ENCODE measurements around the gene TIMP2.
"Not testable (repeated sequence)": the region's sequence is repeated elsewhere in the genome, so short reads cannot be mapped to it uniquely, and the experiment has no call there.

The TIMP2 gene

GRCh38 chr17:78903101-78903779, 21.9 kb downstream of the TIMP2 start, which contains the start of gene CEP295NL:
Gene CEP295NL, minus strand, starts transcription at chr17:78903201. Its CDS starts 1,373 bp downstream, at chr17:78901828.
- no peak for DNase-seq

DNA sequence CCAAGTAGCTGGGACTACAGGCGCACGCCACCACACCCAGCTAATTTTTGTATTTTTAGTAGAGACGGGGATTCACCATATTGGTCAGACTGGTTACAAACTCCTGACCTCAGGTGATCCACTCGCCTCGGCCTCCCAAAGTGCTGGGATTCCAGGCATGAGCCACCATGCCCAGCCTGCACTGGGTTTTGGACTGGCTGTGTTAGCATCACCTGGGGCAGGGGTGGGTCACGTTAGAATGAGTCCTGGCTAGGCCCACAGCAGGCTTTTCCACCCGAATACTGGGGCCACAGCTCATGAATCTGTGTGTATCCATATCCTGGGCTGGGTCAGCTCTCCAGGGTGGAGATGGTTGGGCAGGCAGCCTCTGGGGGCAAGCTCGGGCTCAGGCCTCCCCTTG, 23.0 kb downstream of the TIMP2 start:
- not testable (repeated sequence) for DNase-seq

DNA sequence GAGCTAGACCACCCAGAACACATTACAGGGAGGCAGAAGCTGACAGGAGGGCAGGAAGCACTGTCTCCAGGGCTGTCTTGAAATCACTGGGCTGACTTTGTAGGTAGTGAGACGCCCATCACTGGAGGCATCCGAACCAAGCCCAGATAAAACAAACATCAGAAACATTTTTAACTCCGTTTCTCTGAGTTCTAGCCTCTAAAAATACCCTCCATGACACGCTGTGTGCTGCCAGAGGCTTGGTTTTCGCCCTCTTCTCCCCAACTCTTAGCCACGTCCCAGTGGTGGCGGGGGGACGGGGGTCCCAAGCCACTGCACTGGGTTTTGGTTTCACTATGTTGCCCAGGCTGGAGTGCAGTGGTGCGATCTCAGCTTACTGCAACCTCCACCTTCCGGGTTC, 23.4 kb downstream of the TIMP2 start:
- DNase-seq = no peak

- DNase-seq = no peak
Measured at GRCh38 chr17:78900816-78901215, 24.4 kb downstream of the TIMP2 start.

- no peak for DNase-seq
Measured at GRCh38 chr17:78899361-78900260, 25.6 kb downstream of the TIMP2 start.

DNA sequence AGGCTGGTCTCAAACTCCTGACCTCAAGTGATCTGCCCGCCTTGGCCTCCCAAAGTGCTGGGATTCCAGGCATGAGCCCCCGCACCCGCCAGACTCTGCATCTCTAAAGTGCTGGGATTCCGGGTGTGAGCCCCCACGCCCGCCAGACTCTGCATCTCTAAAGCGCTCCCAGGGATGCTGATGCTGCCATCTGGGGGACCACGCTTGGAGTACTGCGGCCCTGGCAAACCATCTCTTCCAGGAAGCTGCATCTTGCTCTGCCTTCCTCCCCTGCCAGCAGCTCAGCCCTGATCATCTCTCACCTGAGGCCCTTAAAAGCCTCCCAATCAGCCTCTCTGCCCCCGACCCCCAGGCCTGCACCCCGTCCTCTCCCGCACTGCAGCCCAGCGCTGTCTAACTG, 26.2 kb downstream of the TIMP2 start:
- no peak for DNase-seq

- DNase-seq = no peak
Measured at GRCh38 chr17:78898075-78898836, 26.9 kb downstream of the TIMP2 start.

DNA sequence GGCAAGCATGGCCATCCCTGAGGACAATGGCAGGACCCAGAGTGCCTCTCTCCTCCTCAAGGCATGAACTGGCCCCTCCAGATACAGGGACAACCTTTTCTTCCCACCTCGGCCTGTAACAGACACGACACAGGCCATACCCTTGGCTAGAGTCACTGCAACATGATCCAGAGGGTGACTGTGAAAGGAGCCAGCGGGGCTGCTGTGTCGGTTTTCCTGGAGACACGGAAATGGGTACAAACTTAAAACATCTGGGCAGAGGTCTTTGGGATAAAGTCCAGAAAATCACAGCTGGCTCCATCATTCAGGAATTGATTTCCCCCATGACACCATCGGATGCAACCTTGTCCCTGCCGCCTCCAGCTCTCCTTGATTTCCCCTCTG, 27.5 kb downstream of the TIMP2 start:
- DNase-seq = no peak

DNA sequence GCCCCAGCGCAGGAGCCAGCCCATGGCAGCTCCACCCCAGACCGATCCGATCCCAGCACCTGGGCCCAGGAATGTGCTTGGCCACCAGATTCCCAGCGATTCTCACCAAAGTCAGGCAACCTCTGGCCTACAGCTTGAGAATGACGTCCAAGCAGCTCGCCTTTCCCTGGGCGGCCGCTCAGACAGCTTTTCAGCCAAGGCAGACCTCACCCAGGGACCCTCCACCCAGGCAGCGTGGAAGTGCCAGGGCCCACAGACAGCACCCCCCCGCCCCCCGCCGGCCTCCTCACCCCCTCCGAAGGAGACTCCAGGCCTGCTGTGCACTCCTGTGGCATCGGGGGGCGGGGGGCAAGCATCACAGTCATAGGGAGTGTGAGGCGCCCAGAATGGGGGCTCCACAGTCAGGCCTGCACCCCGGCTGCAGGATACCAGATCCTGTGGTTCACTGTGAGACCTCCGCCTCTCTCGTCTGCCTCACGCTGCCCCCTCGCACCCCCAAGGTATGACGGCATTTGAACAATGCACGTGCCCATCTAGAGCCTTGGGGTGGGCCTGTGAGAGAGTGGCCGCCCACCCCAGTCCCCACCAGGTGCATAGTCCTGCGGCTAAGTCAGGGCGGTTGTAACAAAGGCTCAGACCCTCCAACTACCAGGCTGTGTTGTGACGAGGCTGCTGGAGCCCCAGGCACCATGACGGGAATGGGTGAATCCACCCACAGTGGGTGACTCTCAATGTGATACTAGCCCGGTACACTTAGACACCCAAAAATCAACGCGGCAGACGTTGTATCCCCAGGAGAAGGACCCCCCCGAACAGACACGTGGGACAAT, 28.1 kb downstream of the TIMP2 start:
- DNase-seq = no peak

DNA sequence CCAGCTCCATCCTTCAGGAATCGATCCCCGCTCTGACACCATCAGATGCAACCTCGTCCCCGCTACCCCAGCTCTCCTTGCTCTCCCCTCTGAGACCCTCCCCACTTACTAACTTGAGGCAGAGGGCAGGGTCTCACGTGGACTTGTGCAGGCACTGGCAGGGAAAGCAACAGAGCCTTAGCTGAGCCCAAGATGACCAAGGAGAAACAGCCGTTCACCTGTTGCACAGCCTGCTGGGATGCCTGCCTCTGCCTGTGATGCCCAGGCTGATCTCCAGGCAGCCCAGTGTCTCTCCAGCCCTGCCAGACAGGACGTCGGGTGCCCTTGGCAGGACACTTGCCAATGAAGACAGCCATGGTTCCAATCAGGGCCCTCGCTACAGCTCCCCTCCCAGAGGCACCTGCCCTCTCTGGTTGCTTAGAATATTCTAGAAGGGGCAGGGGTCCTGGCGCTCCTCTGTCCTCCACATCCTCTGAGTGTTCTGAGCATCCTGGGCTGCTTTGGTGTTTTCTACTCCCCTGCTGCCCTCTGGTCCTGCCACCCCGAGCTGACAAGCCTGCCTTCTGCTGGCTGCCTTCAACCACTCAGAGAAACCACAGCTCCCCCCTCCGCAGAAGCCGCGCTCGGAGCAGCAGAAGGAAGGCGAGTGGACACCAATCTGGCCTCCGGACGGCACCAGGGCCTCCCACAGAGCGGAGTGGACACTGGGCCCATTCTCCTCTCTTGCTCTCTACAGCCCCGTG, 28.9 kb downstream of the TIMP2 start:
- no peak for DNase-seq

DNA sequence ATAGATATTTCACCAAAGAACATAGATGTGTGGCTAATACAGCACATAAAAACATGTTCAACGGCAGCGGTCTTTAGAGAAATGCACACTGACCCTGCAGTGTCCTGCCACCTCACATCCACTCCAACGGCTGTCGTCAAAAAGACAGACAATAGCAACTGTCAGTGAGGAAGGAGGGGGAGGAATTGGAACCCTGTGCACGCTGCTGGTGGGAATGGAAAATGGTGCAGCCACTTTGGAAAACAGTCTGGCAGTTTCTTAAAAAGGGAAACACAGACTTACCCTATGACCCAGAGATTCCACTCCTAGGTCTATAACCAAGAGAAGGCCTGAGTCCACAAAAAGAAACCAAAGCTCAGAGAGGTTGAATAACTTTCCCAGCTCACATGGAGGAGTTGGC, 29.9 kb downstream of the TIMP2 start:
- no peak for DNase-seq

DNA sequence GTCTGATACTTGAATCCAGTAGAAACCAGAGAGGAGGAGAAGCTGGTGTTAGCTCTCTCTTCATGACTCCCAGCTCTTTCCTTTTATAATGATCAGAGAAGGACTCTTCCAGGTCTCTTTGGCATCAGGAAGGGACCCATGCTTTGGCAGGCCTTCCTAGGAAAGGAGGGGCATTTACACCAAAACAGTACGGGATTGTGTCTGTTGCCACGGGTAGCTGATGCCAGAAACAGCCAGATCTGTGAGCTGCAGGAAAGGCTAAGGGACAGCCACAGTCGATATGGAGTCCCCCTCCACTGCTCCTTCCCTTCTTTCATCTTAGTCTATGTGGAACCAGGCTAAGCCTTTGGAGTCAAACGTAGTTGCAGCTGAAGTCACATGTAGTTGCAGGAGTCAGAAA, 31.5 kb downstream of the TIMP2 start:
- DNase-seq = no peak

DNA sequence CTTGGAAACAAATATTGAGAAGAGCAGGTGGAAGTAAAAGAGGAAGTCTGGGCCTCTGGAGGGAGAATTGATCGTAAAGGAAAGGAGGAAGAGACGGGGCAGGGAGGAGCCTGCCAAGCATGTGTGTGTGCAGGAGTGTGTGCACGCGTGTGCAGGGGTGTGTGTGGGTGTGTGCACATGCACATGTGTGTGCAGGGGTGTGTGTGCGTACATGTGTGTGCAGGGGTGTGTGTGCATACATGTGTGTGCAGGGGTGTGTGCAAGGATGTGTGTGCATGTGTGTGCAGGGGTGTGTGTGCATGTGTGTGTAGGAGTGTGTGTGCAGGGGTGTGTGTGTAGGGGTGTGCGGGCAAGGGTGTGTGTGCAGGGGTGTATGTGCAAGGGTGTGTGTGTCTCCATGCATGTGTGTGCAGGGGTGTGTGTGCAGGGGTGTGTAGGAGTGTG, 32.2 kb downstream of the TIMP2 start:
- DNase-seq = no peak

- no peak for DNase-seq
Measured at GRCh38 chr17:78892520-78892919, 32.7 kb downstream of the TIMP2 start.

GRCh38 chr17:78892062-78892456, 33.1 kb downstream of the TIMP2 start:
- DNase-seq = no peak

DNA sequence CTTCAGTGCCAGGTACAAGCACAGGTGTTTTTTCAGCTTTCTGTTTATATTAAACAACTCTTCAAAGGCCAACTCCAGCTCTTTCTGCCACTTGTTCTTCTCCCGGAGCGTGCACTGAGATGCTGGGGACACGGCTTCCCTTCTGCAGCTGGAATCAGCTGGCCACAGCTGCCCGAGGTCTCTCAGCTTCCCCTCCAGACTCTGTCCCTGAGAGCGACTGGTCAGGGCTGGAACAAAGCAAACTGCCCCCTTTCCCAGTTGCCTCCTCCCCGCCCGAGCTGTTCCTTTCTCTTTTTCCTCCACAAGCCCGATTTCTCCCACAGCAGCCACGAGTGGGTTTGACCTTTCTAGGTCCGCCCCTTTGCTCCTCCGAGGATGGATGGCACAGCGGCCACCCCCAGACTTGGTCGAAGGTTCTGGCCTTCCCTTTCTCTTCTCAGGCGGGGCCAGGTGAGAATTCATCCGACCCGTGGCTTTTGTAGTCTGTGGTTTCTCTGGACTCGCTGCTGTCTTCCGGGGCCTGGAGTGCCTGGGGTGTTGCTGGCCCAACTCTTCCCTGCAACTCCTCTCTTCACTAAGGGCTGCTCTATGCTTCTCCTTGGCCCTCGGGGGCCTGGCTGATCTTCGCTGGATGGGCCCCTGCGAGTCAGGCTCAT, 33.7 kb downstream of the TIMP2 start:
- DNase-seq = no peak

DNA sequence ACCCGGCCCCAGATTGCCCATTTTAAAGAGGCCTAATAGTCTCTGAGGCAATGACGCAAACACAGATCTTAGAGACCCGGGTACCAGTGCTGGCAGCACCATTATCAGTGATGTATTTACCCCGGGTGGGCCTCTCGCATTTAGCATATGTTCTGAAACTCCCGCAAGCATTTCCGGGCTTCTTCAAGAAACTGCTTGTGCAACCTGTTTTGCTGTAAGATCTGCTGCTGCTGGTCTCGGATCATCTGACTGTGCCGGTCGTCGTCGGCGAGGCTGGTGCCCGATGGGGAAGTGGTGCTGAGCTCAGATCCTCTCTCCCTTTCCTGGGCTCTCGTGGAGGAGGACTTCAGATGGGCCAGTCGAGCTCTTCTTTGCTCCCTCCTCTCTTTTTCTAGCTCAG, 34.7 kb downstream of the TIMP2 start:
- DNase-seq = no peak

GRCh38 chr17:78890096-78890495, 35.1 kb downstream of the TIMP2 start:
- not testable (repeated sequence) for DNase-seq

DNA sequence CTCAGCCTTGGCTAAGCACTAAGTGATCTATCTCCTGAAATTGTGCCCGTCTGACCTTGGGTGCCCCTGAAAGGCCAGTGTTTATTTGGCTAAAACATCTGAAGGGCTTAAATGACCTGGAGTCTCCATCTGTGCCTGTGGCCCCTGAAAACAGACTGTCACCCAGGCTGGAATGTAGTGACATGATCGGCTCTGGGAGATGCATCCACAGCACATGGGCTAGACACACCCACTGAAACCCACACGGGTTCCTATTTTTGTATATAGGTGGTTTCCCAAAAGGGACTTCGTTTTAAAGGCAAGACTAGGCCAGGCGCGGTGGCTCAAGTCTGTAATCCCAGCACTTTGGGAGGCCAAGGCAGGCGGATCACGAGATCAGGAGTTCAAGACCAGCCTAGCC, 35.7 kb downstream of the TIMP2 start:
- DNase-seq = no peak

DNA sequence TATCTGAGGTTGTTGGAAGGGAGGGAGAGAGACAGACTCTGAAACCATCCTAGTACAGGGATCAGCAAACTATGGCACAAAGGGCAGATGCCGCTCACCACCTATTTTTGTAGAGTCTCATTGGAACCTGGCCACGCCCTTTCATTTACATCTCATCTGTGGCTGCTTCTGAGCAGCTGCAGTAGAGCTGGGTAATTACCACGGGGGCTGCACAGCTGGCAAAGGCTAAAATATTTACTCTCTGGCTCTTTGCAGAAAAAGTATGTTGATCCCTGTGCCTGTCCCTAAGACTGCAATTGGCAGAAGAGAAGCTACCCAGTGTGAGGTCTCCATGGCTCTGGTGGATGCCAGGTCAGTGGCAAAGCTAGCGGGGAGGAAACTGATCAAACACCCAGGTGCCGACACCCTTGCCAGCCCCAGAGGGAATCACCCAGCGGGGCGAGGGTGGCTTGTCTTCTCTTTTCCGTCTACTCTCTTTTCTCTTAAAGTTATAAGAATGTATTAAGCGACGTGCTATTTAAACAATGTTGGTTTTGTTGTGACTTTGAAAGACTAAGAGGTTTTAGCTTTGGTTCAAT, 36.2 kb downstream of the TIMP2 start:
- no peak for DNase-seq

DNA sequence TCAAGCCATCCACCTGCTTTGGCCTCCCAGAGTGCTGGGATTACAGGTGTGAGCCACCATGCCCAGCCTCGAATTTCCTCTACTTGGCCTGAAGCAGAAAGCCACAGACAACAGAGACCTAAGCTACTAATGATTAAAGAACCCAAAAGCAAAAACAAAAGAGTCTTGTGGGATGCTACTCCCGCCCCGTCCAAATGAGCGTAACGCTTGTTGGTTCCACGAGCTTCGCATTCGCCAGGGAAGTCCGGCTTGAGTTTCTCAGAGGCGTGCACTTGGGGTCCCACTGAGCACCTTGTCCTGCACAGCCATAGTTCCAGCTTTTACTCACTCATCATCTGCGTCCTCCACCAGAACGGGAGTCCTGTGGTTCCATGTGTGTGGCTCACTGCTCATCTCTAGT, 38.2 kb downstream of the TIMP2 start:
- no peak for DNase-seq
